BJ (cell line): ENCODE data around the gene DEFB132. TPM values are rescaled to one million over a fixed set of nuclear protein-coding genes. Genes with fewer than 3 reads are reported as not detected.

Experiments used
- CTCF ChIA-PET: fragments of 350-600 bp; formaldehyde crosslinking; extraction: SDS; loops from one replicate; lab custom pipeline; 2021; ENCODE audit warnings: antibody characterized with exemption, inconsistent platforms; lab: Yijun Ruan, JAX
- POLR2A ChIA-PET: fragments of 300-600 bp; sonication (Branson Sonifier 250); formaldehyde crosslinking; extraction: SDS; loops from one replicate; lab custom pipeline; 2021; ENCODE audit warnings: antibody characterized with exemption; lab: Charles Lee
- DNase-seq: peaks from one replicate; pipeline ENCODE4 v3.0.0-alpha.2; 2011; ENCODE audit warnings: low read depth
- H3K27me3 ChIP-seq: 2 replicates; pipeline ENCODE4 v1.6.0; 2011; ENCODE audit warnings: low read length; ENCODE audit not compliant: control insufficient read depth, insufficient read depth
- H3K36me3 ChIP-seq: 2 replicates; pipeline ENCODE4 v1.5.1; 2011; ENCODE audit warnings: low read length; ENCODE audit not compliant: control insufficient read depth, insufficient read depth
- H3K4me3 ChIP-seq: 2 replicates; pipeline ENCODE4 v1.5.1; 2011; ENCODE audit warnings: low read depth, mild to moderate bottlenecking, control low read depth, low read length
- CTCF ChIP-seq: IDR thresholded peaks from 2 replicates; pipeline ENCODE4 v1.5.1; 2011; ENCODE audit warnings: low read depth, mild to moderate bottlenecking, control low read depth, inconsistent platforms, low read length, moderate library complexity; ENCODE audit not compliant: insufficient read depth
- polyA plus RNA-seq: library from polyadenylated mRNA; depleted of rRNA; stranded (reverse); fragments of >200 nt; gene quantifications from 2 replicates; pipeline ENCODE4 v1.2.3, GENCODE V29; 2011

Gene DEFB132
- polyA plus RNA-seq, 1 experiment = not detected

GRCh38 chr20:259981-260380 is 2.5 kb downstream of the DEFB132 start:
- H3K27me3 ChIP-seq = peaks cover 6% of the 10 kb centered on the region
- ChIA-PET POLR2A (no interaction called here), CTCF (interaction anchor here (1.1 to 4.0 kb wide), 4 partner anchors 10 to 71 kb away, joined by 3 to 23 read pairs (median 4); partner anchors contain the start of gene DEFB129)
- TF ChIP-seq CTCF = no peak
- H3K36me3 ChIP-seq = no peaks in the 10 kb centered on the region
- DNase-seq = no peak
- H3K4me3 ChIP-seq = no peak overlapping the region

- TF ChIP-seq CTCF = no peak
- no peaks in the 10 kb centered on the region for H3K36me3 ChIP-seq
- no peak overlapping the region for H3K4me3 ChIP-seq
- ChIA-PET CTCF (interaction anchor here (0.9 to 2.1 kb wide), 3 partner anchors 9 to 67 kb away, joined by 3 to 15 read pairs (median 3); no protein-coding TSS in a partner anchor), POLR2A (no interaction called here)
- no peak for DNase-seq
- H3K27me3 ChIP-seq = peaks cover 6% of the 10 kb centered on the region; the same call in 1 of the 2 replicates
These were observed 6.2 kb downstream of the DEFB132 start for GRCh38 chr20:263701-264100.

- ChIA-PET POLR2A (no interaction called here), CTCF (interaction anchor here (0.6 to 3.0 kb wide), 26 partner anchors 9 to 152 kb away, joined by 3 to 17 read pairs (median 4); partner anchors contain the start of genes DEFB132 and SOX12)
- H3K36me3 ChIP-seq = no peaks in the 10 kb centered on the region
- H3K27me3 ChIP-seq = peaks cover 3% of the 10 kb centered on the region; the same call in 1 of the 2 replicates
- peak overlapping the region; percentile 39 for H3K4me3 ChIP-seq
- peak; percentile 98 for TF ChIP-seq CTCF
- DNase-seq = no peak
These were observed 9.4 kb downstream of the DEFB132 start for GRCh38 chr20:266596-267562.

GRCh38 chr20:270517-270916 is 13.0 kb downstream of the DEFB132 start:
- no peak overlapping the region for H3K4me3 ChIP-seq
- 0 out of 2 replicates have a peak, but pooled peaks cover 1% of the 10 kb centered on the region for H3K27me3 ChIP-seq
- TF ChIP-seq CTCF = no peak
- DNase-seq = no peak
- ChIA-PET POLR2A (no interaction called here), CTCF (interaction anchor here (0.8 to 2.6 kb wide), 3 partner anchors 11 to 60 kb away, joined by 3 to 9 read pairs (median 4); no protein-coding TSS in a partner anchor)
- no peaks in the 10 kb centered on the region for H3K36me3 ChIP-seq

- POLR2A ChIA-PET = no interaction called here
- CTCF ChIA-PET = no interaction called here
- no peaks in the 10 kb centered on the region; the same call in 1 of the 2 replicates for H3K36me3 ChIP-seq
- no peak for DNase-seq
- no peak overlapping the region for H3K4me3 ChIP-seq
- no peak for TF ChIP-seq CTCF
- no peaks in the 10 kb centered on the region for H3K27me3 ChIP-seq
These were observed 13.5 kb downstream of the DEFB132 start for GRCh38 chr20:271069-271468.
